ENCODE measurements around the gene RFX2.
"Not testable (repeated sequence)": the region's sequence is repeated elsewhere in the genome, so short reads cannot be mapped to it uniquely, and the experiment has no call there.

Gene RFX2

DNA sequence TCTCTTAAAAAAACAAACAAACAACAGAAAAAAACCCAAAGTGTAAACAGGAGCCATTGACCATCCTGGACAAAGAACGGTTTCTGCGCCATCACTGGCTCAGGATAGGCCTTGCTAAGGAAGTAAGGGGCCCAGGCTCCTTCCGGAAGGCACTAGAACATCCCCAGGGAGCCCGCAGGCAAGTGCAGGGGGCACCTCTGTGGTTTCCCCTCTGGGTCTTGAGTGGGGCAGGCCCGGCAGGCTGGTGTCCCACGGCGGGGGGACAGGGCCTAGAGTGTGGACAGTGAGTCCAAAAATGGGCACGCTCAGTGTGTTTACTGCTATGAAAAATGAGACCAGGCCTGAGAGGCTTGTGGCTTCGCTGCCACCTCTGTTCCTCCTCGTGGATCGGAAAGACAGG lies 117.5 kb downstream of the RFX2 start:
- in situ Hi-C loops (cut with HindIII; ENCODE audit: low sequenced_read_pairs), result no loop called here
- no peak for DNase-seq (ENCODE audit: low read depth)
- TF ChIP-seq, protein P1, sequence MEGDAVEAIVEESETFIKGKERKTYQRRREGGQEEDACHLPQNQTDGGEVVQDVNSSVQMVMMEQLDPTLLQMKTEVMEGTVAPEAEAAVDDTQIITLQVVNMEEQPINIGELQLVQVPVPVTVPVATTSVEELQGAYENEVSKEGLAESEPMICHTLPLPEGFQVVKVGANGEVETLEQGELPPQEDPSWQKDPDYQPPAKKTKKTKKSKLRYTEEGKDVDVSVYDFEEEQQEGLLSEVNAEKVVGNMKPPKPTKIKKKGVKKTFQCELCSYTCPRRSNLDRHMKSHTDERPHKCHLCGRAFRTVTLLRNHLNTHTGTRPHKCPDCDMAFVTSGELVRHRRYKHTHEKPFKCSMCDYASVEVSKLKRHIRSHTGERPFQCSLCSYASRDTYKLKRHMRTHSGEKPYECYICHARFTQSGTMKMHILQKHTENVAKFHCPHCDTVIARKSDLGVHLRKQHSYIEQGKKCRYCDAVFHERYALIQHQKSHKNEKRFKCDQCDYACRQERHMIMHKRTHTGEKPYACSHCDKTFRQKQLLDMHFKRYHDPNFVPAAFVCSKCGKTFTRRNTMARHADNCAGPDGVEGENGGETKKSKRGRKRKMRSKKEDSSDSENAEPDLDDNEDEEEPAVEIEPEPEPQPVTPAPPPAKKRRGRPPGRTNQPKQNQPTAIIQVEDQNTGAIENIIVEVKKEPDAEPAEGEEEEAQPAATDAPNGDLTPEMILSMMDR (IDR thresholded peaks at IDR 0.05; ENCODE audit: low read depth, low read length, missing control alignments), result no peak
- H3K4me3 ChIP-seq (ENCODE audit: low read depth, low read length), result no peak overlapping the region

DNA sequence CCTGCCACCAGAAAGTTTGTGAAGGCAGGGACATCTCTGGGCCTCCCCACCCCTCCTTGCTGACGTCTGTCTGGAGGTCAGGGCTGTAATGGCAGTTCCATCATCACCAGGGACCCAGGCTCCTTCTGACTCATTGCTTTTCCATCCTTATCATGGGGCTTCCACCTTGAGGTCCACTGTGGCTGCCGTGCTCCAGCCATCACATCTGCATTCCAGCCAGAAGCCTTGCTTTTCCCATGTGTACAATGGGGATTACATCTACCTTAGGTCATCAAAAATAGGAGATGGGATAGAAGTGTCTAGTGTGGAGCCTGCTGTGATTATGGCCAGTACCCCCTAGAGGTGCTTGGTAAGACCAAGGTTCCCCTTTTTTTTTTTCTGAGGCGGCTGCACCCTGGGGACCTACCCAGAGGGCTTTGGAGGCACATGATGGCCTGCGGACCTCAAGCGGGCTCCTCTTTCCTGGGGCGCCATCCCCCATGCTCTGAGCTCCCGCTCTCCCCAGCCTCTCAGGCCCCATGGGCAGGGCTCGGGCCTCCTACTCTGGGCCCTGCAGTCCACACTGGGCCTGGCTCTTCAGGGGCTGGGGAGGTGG lies 119.0 kb downstream of the RFX2 start:
- no peak overlapping the region for H3K4me3 ChIP-seq (ENCODE audit: low read depth, low read length)
- TF ChIP-seq, protein P1 (IDR thresholded peaks at IDR 0.05; ENCODE audit: low read depth, low read length, missing control alignments), result no peak
- DNase-seq (ENCODE audit: low read depth), result no peak
- in situ Hi-C loops (cut with HindIII; ENCODE audit: low sequenced_read_pairs), result no loop called here

DNA sequence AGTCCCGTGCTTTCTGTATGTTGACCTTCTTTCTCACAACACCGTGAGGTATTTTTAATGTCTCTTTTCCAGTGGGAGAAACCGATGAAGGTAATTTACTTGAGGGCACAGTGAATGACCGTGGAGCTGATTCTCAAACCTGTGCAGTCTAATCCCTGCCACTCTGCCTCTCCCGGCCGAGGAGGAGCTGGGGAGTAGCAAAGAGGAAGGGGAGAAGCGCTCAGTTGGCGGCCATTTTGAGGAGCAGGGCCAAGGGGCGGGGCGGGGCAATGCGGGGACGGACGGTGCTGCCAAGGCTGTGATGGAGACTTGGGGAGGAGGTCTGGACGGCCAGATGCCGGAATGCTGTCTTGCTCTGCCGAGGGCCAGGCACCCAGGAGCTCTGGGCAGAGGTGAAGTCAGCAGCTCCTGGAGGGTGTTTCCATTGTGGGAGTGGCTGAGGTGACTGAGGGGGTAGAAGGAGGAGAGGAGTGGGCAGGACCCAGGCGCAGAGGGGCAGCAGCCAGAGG lies 120.0 kb downstream of the RFX2 start:
- no peak overlapping the region for H3K4me3 ChIP-seq (ENCODE audit: low read depth, low read length)
- in situ Hi-C loops (cut with HindIII; ENCODE audit: low sequenced_read_pairs), result no loop called here
- DNase-seq (ENCODE audit: low read depth), result no peak
- TF ChIP-seq, protein P1 (IDR thresholded peaks at IDR 0.05; ENCODE audit: low read depth, low read length, missing control alignments), result no peak

DNA sequence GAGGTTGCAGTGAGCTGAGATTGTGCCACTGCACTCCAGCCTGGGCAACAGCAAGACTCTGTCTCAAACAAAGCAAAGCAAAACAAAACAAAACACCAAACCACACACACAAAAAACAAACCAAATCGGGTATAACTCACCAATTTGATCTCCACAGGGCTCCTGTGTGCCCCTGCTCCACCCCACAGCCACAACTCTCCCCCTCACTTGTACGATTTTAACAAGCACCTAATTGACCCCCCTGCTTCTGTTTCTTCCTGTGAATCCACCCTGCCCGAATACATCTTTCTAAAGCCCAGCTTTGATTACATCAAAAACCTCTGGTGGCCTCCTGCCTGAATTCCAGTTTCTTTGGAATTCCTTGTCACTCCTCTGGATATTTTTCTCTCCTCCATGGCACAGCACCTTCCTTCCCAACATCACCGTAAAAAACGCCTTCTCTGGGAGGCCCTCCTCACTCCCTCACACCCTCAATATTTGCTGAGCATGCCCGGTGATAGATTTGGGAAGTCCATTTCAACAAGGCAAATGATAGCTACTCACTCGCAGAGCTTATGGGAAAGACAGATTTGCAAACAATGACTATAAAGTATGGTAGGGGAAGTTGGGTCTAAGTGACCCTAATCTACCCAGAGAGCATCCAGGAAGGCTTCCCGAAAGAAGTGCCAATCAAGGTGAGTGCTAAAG lies 120.8 kb downstream of the RFX2 start:
- in situ Hi-C loops (cut with HindIII; ENCODE audit: low sequenced_read_pairs), result no loop called here
- no peak overlapping the region for H3K4me3 ChIP-seq (ENCODE audit: low read depth, low read length)
- no peak for DNase-seq (ENCODE audit: low read depth)
- TF ChIP-seq, protein P1 (IDR thresholded peaks at IDR 0.05; ENCODE audit: low read depth, low read length, missing control alignments), result no peak

DNA sequence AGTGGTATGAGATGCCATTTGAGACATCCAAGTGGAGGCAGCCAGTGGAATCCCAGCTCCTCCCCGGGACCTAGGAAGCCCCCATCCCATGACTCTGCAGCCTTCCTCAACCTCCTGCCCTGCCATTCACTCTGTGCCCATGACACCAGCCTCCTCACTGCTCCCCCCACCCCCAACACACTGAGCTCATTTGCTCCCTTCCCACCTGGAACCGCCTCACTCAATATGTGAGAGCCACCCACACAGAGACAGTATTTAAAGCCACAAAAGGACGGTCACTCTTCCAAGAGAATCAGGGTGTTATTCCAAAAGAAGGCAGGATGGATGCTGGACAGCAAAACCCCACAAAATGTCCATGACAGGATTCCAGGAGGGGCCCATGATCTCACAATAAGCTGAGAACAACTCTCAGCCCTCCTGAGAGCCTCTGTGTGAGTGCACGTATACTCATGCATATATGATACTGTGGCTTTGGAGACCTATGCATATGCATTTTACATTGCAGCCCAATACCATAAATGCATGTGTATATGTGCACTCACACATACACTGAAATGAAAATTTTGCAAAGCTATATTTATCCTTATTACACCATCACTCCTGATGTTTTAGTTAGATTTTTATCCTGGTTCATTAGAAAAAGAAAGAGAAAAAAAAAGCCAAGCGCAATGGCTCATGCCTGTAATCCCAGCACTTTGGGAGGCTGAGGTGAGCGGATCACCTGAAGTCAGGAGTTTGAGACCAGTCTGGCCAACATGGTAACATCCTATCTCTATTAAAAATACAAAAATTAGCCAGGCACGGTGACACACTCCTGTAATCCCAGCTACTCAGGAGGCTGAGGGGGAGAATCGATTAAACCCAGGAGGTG lies 121.5 kb downstream of the RFX2 start:
- TF ChIP-seq, protein P1 (IDR thresholded peaks at IDR 0.05; ENCODE audit: low read depth, low read length, missing control alignments), result no peak
- in situ Hi-C loops (cut with HindIII; ENCODE audit: low sequenced_read_pairs), result no loop called here
- no peak overlapping the region for H3K4me3 ChIP-seq (ENCODE audit: low read depth, low read length)
- no peak for DNase-seq (ENCODE audit: low read depth)

DNA sequence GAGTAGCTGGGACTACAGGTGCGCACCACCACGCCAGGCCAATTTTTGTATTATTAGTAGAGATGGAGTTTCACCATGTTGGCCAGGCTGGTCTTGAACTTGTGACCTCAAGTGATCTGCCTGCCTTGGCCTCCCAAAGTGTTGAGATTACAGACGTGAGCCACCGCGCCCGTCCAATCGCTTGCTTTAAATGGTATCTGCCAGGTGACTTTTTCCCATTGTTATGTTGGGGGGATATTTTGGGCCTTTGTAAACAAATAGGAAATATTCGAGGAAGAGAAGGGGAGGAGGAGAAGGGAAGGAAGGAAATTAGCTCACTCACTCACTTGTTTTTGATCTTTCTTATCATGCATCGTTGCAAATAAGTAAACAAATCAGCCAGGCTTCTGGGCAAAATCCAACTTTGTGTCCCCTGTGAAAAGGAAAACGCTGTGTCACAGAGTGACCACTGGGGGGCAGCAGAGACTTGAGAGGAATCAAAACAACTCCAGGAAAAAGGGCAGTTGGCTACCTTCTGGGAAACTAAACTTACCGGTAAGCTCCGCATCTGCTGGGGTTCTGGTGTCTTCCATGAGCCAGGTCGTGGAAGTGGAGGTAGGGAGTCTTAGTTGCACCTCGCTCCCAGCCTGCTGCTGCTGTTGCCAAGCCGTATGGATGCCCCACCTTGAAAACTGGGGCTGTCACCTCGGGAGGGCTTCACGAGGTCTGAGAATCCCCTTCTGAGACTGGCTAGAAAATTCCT lies 123.1 kb downstream of the RFX2 start:
- TF ChIP-seq, protein P1 (IDR thresholded peaks at IDR 0.05; ENCODE audit: low read depth, low read length, missing control alignments), result peak; percentile 95
- in situ Hi-C loops (cut with HindIII; ENCODE audit: low sequenced_read_pairs), result no loop called here
- peak; percentile 79 for DNase-seq (ENCODE audit: low read depth)
- peak overlapping the region; percentile 19 for H3K4me3 ChIP-seq (ENCODE audit: low read depth, low read length)

DNA sequence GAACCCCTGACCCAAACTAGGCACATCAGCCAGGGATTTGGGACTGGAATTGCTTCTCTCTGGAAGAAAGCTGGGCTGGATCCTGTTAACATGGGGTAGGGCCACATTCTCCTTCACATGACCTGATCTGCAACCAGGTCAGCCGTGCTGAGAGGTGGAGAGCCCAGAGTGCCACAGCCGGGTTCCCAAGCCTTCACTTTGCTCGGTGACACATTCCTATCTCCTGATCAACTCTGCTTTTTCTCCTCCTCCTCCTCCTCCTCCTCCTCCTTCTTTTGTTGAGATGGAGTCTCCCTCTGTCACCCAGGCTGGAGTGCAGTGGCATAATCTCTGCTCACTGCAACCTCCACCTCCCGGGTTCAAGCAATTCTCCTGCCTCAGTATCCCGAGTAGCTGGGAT lies 124.5 kb downstream of the RFX2 start:
- DNase-seq (ENCODE audit: low read depth); in situ Hi-C loops (cut with HindIII; ENCODE audit: low sequenced_read_pairs); H3K4me3 ChIP-seq (ENCODE audit: low read depth, low read length): not testable (repeated sequence)
